Gastroesophageal sphincter (tissue), 3 donors: ENCODE results near the gene SPTLC1.
"Not testable (repeated sequence)": the region's sequence is repeated elsewhere in the genome, so short reads cannot be mapped to it uniquely, and the experiment has no call there.

Experiments used
- POLR2A ChIP-seq, 2 donors: fragments of 450-650 bp; IDR thresholded peaks; one replicate each; pipeline ENCODE4 v1.6.1; 2017; ENCODE audit warnings: antibody characterized with exemption in 2 of 2, mild to moderate bottlenecking in 2 of 2, moderate library complexity in 1 of 2
- POLR2AphosphoS5 ChIP-seq: sonication (generic); formaldehyde crosslinking; IDR thresholded peaks from one replicate; pipeline ENCODE4 v1.6.1; 2017; ENCODE audit warnings: antibody characterized with exemption
- TF ChIP-seq, protein P1 (sequence below), 4 experiments: fragments of 200-600 bp in 2 of 4; fragments of 450-650 bp in 2 of 4; sonication (generic) in 1 of 4; IDR thresholded peaks; one replicate each; pipeline ENCODE4 v1.5.1; 2017 to 2019; ENCODE audit warnings: antibody characterized with exemption in 4 of 4, mild to moderate bottlenecking in 2 of 4, moderate library complexity in 2 of 4

DNA sequence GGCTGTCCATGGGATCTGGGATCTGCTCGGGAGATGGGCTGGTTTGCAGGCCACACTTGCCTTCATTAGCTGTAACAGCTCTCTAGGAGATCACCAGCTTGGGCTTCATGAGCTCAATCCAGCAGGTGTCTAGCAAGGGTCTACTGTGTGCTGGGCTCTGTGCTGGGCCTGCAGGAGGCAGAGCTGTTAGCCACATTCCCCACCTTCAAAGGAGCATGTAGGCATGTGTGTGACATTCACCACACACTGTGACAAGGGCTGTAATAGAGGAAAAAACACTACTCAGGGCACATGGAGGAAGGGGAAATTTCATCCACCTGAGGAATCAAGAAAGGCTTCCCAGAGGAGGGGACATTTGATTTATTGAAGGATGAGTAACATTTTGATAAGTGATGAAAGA lies 17.7 kb upstream of the SPTLC1 start:
- TF ChIP-seq, protein P1, sequence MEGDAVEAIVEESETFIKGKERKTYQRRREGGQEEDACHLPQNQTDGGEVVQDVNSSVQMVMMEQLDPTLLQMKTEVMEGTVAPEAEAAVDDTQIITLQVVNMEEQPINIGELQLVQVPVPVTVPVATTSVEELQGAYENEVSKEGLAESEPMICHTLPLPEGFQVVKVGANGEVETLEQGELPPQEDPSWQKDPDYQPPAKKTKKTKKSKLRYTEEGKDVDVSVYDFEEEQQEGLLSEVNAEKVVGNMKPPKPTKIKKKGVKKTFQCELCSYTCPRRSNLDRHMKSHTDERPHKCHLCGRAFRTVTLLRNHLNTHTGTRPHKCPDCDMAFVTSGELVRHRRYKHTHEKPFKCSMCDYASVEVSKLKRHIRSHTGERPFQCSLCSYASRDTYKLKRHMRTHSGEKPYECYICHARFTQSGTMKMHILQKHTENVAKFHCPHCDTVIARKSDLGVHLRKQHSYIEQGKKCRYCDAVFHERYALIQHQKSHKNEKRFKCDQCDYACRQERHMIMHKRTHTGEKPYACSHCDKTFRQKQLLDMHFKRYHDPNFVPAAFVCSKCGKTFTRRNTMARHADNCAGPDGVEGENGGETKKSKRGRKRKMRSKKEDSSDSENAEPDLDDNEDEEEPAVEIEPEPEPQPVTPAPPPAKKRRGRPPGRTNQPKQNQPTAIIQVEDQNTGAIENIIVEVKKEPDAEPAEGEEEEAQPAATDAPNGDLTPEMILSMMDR (IDR thresholded peaks at IDR 0.05) = not testable (repeated sequence)
- TF ChIP-seq POLR2AphosphoS5; POLR2A (IDR thresholded peaks at IDR 0.05): not testable (repeated sequence)
